Middle frontal gyrus (tissue), 1 donor: ENCODE results near the gene ZNF628.

Experiments used
- DNase-seq: peaks from one replicate; pipeline ENCODE4 v3.0.0-alpha.2; 2015; ENCODE audit warnings: low spot score; ENCODE audit errors: extremely low spot score

ZNF628 gene

DNA sequence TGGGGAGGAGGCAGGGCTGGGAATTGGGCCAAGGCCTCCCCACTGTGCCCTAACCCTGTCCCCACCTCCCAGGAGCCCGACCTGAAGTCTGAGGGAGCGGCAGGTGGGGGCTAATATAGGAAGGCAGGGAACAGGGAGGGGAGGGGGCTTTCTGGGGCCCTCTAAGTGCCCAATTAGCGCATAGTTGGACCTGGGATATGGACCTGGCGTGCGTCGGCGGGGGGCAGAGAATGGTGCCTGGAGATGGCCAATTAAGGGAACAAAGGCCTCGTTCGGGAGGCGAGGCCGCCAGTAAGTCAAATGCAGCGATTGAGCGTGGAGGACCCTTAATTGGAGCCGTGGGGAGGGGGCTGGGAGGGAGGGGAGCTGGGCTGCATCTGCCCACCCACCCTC lies 11.8 kb upstream of the ZNF628 start, which contains the start of gene C19orf85:
Gene C19orf85 (minus strand): TSS at position 90 of the 393 bp plus-strand sequence. CDS start 197 bp downstream, outside the sequence.
- no peak for DNase-seq

DNA sequence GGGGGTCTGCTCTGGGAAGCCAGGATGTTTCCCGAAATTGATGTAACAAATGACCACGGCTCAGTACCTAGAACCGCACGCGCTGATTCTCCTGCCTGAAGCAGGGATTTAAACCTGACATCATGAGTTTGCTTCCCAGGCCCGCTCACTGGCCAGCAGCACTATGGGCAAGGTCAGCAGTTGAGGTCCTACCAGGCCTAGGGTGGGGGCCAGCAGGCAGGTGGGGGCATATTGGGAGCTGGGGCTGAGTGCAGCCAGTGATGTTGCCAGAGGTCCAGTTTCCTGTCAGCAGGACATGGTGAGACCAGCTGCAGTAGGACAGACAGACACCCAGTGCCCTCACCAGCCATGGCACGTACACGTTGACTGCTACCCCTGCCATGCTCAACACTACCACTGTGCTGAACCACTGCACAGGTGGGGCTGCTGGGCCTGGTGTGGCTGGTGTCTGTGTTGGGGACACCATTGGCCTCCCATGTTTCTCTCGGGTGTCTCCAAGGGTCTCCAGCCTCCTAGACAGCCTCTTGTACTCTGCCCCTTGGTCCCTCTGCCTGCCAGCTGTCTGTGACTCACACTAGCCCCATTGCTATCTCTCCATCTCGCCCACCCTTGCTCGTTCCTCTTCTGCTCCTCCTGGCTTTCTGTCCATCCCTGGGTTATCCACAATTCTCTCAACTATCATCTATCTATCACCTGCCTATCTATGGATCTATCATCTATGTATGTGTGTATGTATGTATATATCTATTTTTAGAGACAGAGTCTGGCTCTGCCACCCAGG lies 10.8 kb upstream of the ZNF628 start:
- DNase-seq = no peak

DNA sequence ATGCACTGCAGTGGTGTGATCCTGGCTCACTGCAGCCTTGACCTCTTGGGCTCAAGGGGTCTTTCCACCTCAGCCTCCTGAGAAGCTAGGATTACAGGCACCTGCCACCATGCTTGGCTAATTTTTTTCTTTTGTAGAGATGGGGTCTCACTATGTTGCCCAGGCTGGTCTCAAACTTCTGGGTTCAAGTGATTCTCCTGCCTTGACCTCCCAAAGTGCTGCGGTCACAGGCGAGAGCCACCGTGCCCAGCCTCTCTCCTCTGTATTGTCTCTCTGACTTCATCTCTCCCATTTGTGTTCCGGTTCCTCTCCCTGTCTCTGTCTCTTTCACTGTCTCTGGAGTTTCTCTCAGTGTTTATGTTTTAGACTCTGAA lies 10.2 kb upstream of the ZNF628 start:
- no peak for DNase-seq

DNA sequence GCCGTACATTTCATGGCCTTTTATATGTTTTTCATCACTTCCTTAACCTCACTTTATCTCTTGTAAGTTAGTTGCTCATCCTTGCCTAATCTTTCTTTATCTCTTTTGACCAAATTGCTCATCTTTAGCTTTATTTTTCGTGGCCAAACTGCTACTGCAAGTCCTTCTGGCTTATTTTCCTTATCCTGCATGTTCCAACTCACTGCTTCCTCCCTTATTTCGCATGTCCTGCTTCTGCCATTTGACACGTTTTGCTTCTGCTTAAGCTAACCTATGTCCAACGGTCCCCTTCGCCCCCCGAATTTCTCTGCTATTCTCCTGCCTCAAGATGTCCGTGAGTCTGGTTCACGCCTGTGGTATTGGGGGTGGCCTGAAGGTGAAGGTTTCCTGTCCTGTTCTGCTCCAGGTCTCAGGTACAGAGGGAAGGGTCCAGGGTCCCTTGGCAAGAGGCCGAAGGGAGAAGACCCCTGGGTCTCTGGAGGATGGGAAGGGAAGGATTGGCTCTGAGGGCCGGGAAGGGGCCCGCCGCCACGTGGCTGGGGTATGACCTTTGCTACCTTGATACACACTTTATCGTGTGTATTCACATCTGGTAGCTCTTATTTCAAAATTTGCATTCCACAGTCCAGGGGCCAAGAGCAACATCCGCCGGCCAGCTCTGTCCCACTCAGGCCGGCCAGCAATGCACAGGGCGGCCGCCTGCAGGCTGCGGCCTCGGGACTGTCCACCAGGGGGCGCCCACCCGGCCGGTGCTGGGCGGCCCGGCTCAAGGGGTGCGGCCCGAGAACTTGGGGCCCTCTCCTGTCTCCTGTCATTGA lies 9.0 kb upstream of the ZNF628 start:
- DNase-seq = no peak

DNA sequence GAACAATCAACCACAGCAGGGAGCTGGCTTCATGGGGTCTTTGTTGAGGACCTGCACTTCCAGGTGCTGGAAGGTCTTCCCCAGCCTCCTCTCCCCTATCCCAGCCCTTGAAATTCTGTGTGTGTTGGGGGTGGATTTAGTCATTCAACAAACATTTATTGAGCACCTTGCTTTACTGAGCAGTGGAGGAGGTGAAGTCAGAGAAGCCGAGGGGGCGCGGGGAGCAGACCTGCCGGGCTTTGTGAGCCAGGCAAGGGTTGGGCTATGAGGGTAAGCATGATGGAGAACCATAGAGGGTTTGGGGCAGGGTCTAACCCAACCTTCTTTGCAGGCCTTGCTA lies 8.4 kb upstream of the ZNF628 start:
- DNase-seq = no peak

DNA sequence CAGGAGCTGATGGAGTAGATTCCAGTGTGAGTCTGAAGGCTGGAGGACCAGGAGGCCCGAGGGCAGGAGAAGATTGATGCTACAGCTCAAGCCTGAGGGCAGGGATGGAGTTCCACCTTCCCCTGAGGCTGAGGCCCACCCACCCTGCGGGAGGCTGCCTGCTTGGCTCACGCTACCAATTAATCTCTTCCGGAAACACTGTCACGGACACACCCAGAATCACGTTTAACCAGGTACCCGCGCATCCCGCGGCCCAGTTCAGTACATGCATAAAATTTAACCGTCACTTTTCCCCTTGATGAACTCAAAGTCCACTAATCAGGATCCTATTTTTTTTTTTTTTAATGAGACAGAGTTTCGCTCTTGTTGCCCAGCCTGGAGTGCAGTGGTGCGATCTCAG lies 5.2 kb upstream of the ZNF628 start:
- DNase-seq = no peak

DNA sequence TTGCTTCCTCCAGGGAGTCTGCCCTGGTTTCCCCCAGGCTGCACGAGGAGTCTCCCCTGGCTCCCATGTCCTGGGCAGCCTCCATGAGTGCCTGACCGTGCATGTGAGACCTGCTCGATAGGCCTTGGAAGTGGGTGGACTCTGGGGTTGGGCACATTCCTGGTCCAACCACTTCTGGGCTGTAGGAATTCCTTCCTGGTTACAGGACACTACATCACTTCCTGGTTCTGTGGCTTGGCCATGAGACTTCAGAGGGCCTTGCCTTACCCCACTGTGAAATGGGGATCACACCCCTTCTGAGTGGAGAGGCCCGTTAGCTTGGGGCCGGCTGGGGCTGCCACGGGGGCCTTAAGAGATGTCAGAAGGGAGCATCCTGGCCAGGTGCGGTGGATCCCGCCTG lies 4.0 kb upstream of the ZNF628 start:
- DNase-seq = no peak

DNA sequence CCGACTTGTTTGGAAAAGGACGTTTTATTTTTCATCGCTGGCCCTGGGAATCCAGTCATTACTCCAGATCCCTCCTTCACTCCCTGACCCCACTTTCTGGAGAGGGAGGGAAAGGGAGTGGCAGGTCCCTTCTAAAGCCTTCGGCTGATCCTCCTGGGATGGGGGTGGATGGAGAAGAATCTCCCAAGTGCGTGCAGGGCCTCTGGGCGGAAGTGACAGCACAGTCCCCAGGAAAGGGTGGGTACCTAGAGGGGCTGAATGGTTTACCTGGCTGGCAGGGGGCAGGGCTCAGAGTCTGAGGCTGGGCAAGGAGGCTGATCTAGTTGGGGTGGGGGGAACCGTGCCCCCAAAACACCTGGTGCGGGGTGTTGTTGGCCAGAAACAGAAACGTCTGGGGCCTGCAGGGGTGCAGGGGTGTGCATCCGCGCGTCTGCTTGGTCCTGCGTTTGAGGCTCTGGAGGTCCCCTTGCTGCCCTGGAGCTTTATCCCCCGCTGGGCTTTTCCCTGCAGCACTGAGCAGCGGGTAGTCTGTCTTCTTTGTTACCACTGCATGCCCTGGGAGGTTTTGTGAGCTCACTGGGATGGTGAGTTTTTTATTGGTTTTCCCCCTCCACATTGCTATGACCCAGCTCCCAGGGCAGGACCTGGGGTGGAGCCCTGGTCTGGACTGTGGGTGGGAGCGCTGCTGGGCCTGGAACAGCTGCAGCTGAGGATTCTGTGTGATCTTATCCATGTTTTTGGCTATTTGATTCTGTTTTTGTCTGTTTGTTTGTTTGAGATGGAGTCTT lies 3.0 kb upstream of the ZNF628 start:
- no peak for DNase-seq

DNA sequence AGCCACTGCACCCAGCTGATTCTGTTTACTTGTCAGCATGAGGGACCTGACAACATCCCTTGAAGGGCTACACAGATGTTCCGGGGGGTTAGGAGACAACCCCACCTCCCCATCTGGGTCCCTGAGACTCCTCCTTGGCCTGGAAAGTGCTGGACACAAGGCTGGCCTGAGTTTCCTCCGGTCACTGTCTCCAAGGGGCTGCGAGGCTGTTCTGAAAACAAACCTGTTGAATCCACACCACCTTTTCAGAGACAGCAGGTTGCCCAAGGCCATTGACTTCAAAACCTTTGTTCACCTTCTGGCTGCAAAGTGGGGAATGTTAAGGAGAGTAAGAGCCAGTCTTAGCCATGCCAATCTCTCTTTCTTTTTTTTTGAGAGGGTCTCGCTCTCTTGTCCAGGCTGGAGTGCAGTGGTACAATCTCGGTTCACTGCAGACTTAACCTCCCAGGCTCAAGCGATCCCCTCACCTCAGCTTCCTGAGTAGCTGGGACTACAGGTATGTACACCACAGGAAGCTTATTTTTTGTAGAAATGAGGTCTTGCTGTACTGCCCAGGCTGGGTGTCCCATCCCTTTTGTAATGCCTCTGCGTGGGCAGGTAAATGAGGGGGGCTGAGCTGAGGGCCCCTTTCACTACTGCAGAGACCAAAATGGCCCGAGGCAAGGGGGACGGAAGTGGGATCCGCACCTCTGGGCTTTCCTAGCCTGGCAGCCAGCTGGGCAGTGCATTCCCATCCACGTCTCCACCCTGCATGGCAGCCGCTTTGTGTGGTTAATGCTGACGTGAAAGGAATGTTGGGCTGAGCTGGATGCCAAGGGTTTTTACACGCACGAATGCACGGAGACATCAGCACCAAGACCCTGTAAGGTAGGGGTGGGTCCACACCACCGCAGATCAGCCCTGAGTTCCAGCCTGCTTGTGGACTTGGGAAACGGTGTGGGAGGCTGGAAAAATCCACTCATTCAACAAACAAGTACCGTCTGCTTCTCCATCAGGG lies 1.9 kb upstream of the ZNF628 start:
- no peak for DNase-seq

DNA sequence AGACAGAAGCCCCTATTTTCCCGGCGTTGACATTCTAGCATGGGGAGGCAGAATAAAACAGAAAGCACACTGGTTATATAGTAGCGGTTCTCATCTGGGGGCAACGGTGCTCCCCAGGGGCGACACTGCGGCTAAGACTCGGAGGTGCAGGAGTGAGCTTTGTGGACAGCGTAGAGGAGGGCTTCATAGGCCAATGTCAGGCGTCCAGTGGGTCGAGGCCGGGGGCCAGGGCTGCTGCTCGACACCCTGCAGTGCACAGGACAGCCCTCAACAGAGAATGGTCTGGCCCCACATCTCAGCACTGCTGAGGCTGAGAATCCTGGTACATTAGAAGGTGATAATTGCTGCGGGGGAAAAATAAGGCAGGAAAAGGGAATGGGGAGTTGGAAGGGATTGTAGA lies 1.5 kb downstream of the ZNF628 start:
- no peak for DNase-seq

DNA sequence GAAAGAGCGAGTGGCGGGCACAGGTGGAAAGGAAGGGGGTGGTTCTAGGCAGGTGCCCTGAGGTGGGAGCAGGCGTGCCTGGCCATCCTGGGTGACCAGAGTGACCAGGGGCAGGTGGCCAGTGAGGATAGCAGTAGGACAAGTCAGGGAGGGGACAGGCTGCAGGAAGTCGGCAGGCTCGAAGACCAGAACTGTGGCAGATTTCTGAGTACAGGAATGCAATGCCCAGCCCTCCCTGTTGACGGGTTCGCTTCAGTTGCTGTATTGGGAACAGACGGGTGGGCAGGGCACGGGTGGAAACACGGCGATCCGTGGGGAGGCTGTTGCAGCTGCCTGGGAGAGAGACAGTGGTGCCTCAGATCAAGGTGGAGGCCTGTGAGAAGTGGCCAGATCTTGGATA lies 1.9 kb downstream of the ZNF628 start:
- DNase-seq = no peak

DNA sequence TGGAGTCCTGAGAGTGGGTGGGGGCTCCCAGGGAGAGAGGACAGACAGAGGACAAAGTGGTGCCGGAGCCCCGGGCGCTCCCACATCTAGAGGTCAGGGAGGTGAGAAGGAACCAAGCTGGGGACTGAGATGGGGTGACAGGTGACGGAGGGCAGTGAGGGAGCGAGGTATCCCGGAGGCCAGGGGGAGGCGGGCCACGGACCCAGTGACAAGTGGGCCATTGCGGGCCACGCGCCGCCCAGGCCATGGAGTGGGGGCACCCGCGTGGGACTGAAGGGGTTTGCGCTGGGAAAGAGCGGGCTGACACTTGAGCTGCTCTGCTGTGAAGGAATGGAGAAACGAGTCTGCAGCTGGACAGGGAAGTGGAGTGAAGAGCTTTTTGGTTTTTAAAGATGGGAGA lies 2.6 kb downstream of the ZNF628 start:
- no peak for DNase-seq

DNA sequence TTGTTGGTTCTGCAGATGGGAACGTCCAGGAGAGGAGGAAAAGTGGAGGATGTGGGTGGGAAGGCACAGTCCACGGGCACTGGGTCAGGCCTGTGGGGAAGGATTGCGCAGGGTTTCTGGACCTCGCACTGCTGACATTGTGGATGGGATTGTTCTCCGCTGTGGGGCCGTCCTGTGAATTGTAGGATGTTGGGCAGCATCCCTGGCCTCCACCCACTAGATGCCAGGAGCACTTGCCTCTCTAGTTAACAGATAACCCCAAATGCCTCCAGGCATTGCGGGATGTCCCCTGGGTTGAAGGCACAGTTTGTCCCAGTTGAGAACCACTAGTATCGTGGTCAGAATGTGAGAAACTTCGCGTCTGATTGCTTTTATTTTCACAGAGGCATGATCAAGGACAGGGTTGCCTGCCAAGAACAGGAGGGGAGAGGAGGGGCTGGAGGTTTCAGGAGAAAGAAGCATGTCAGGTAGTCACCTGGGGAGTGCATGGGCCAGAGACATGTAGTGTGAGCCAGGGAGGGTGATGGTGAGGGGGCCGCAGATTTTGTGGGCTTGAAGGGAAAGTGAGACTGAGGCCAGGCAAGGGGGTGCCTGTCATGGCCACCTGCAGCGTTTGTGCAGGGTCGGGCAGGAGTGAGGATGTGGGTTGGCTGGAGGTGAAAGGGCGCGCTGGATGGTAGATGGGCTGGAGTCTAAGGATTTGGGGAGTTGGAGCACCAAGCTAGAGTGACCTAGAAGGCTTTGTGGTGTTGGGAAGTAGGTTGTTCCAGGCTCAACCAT lies 3.2 kb downstream of the ZNF628 start:
- DNase-seq = no peak

DNA sequence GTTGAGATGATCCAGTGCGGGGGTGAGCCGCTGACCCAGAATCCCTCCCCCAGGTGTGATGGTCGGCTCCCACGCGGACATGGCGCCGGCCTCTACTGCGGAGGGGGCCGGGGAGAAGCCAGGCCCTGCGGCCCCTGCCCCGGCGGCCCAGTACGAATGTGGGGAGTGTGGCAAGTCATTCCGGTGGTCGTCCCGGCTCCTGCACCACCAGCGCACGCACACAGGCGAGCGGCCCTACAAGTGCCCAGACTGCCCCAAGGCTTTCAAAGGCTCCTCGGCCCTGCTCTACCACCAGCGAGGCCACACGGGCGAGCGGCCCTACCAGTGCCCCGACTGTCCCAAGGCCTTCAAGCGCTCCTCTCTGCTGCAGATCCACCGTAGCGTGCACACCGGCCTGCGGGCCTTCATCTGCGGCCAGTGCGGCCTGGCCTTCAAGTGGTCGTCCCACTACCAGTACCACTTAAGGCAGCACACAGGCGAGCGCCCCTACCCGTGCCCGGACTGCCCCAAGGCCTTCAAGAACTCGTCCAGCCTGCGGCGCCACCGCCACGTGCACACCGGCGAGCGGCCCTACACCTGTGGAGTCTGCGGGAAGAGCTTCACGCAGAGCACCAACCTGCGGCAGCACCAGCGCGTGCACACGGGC lies 4.9 kb downstream of the ZNF628 start:
- DNase-seq = no peak

DNA sequence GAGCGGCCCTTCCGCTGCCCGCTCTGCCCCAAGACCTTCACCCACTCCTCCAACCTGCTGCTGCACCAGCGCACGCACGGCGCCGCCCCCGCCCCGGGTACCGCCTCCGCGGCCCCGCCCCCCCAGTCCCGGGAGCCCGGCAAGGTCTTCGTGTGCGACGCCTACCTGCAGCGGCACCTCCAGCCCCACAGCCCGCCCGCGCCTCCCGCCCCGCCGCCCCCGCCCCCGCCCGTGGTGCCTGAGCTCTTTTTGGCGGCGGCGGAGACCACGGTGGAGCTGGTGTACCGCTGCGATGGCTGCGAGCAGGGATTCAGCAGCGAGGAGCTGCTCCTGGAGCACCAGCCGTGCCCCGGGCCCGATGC lies 5.4 kb downstream of the ZNF628 start:
- DNase-seq = no peak

DNA sequence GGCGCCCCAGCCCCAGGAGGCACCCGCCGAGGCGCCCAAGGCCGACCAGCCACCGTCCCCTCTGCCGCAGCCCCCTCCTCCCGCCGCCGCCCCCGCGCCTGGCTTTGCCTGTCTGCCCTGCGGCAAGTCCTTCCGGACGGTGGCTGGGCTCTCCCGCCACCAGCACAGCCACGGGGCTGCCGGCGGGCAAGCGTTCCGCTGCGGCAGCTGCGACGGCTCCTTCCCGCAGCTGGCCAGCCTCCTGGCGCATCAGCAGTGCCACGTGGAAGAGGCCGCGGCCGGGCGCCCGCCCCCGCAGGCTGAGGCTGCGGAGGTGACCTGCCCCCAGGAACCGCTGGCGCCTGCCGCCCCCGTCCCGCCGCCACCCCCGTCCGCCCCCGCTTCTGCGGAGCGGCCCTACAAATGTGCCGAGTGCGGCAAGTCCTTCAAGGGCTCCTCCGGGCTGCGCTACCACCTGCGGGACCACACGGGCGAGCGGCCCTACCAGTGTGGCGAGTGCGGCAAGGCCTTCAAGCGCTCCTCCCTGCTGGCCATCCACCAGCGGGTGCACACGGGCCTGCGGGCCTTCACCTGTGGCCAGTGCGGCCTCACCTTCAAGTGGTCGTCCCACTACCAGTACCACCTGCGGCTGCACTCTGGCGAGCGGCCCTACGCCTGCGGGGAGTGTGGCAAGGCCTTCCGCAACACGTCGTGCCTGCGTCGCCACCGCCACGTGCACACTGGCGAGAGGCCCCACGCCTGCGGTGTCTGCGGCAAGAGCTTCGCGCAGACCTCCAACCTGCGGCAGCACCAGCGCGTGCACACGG lies 5.9 kb downstream of the ZNF628 start:
- no peak for DNase-seq

DNA sequence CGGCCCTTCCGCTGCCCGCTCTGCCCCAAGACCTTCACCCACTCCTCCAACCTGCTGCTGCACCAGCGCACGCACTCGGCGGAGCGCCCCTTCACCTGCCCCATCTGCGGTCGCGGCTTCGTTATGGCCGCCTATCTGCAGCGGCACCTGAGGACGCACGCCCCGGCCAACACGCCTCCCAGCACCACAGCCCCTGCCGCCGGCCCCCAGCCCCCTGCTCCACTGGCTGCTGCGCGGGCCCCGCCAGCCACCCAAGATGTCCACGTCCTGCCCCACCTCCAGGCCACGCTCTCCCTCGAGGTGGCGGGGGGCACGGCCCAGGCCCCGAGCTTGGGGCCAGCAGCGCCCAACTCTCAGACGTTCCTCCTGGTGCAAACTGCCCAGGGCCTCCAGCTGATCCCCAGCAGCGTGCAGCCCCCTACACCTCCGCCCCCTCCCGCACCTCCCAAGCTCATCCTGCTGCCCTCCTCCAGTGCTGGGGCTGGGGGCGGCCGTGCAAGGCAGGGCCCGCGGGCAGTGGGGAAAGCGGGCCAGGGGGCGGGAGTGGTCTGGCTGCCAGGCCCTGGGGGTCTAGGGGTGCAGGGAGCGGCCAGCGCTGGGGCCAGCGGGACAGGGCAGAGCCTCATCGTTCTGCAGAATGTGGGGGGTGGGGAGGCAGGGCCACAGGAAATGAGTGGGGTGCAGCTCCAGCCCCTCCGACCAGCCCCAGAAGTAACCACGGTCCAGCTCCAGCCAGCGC lies 6.7 kb downstream of the ZNF628 start:
- DNase-seq = no peak
